Cardiac muscle cell (in vitro differentiated cells and primary cell): ENCODE data around the gene IFIT1B. TPM values are rescaled to one million over a fixed set of nuclear protein-coding genes. Genes with fewer than 3 reads are reported as not detected.
A peak's percentile ranks its signal among the peaks of the same experiment; 100 is the strongest.

Experiments
- DNase-seq, 2 donors: peaks; one replicate each; pipeline versions ENCODE4 v3.0.0 to v3.0.0-alpha.2; 2010 to 2017; ENCODE audit warnings: low read depth in 1 of 2, low spot score in 1 of 2
- H3K27ac ChIP-seq: fragments of 200-600 bp; sonication (generic); 2 replicates; pipeline ENCODE4 v1.5.1; 2016
- H3K27me3 ChIP-seq: fragments of 200-600 bp; sonication (generic); 2 replicates; pipeline ENCODE4 v1.6.0; 2016; ENCODE audit warnings: control low read depth
- H3K36me3 ChIP-seq: fragments of 200-600 bp; sonication (generic); 2 replicates; pipeline ENCODE4 v1.5.1; 2016; ENCODE audit warnings: control low read depth
- H3K4me1 ChIP-seq: fragments of 200-600 bp; sonication (generic); 2 replicates; pipeline ENCODE4 v1.8.1; 2017; ENCODE audit warnings: low read depth, mild to moderate bottlenecking, mixed run types
- H3K4me3 ChIP-seq: fragments of 200-600 bp; sonication (generic); 2 replicates; pipeline ENCODE4 v1.5.1; 2016; ENCODE audit warnings: mild to moderate bottlenecking
- H3K9me3 ChIP-seq: fragments of 200-600 bp; sonication (generic); 2 replicates; pipeline ENCODE4 v1.5.1; 2017; ENCODE audit warnings: low read depth, mild to moderate bottlenecking, control low read depth
- CTCF ChIP-seq: IDR thresholded peaks from 2 replicates; pipeline ENCODE4 v1.5.1; 2012; ENCODE audit warnings: low read depth, mild to moderate bottlenecking, low read length
- polyA plus RNA-seq: library from polyadenylated mRNA; unstranded; fragments of >200 nt; fragmentation: Nextera tagmentation; extraction: Ambion mirVana; gene quantifications from 2 replicates; pipeline ENCODE4 v1.2.1, GENCODE V29; 2016
- total RNA-seq: library from RNA; depleted of rRNA; stranded (reverse); fragments of >200 nt; gene quantifications from 2 replicates; pipeline ENCODE4 v1.2.3, GENCODE V29; 2016

The IFIT1B gene
- total and polyA plus RNA-seq, 2 experiments from 2014 or later: 0.99 TPM; not detected in 1

DNA sequence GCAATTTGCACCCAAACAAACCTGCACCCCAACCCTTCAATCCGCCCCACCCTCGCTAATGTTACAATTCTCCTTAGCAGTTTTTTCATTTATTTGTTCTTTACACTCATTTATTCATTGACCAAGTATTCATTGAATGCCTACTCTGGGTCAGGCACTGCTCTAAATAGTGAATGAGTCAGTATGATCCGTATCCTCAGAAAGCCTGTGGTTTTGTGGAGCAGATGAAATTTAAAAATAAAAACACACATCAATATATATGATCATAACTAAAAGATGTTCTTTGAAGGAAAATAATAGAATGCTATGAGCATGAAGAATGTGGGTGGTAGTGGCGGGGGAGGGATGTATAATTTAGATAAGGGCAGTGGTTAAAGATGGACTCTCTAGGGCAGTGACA, 49.8 kb downstream of the IFIT1B start:
- Histone ChIP-seq H3K36me3 (no peaks in the 10 kb centered on the region), H3K4me1 (peaks cover 12% of the 10 kb centered on the region), H3K27ac (peak overlapping the region; percentile 6), H3K4me3 (no peak overlapping the region), H3K27me3 (no peaks in the 10 kb centered on the region), H3K9me3 (no peaks in the 10 kb centered on the region)
- peak in 1 of 2 donors; percentile 38 for DNase-seq
- TF ChIP-seq CTCF: no peak

GRCh38 chr10:89428877-89429276, 51.0 kb downstream of the IFIT1B start:
- DNase-seq: no peak
- no peaks in the 10 kb centered on the region for H3K9me3 ChIP-seq
- H3K27me3 ChIP-seq: no peaks in the 10 kb centered on the region
- H3K4me3 ChIP-seq: no peak overlapping the region
- no peak overlapping the region for H3K27ac ChIP-seq
- no peaks in the 10 kb centered on the region for H3K36me3 ChIP-seq
- peaks cover 12% of the 10 kb centered on the region for H3K4me1 ChIP-seq
- TF ChIP-seq CTCF: no peak

GRCh38 chr10:89431977-89432376, 54.1 kb downstream of the IFIT1B start:
- no peak for TF ChIP-seq CTCF
- no peaks in the 10 kb centered on the region for H3K36me3 ChIP-seq
- H3K27me3 ChIP-seq: no peaks in the 10 kb centered on the region
- H3K27ac ChIP-seq: peak overlapping the region; percentile 33
- H3K4me1 ChIP-seq: peaks cover 12% of the 10 kb centered on the region
- peak; percentile 70 to 81 for DNase-seq
- no peaks in the 10 kb centered on the region for H3K9me3 ChIP-seq
- no peak overlapping the region for H3K4me3 ChIP-seq

Other genes with a start within 250 kb of the IFIT1B start
- gene CH25H, start 170.7 kb upstream of the IFIT1B start, total RNA-seq: not detected in 2 replicates
- gene CH25H, start 170.7 kb upstream of the IFIT1B start, polyA plus RNA-seq: not detected in 2 replicates
- gene LIPA, start 126.3 kb upstream of the IFIT1B start, total RNA-seq: 6.8 and 6.9 TPM in 2 replicates
- gene LIPA, start 126.3 kb upstream of the IFIT1B start, polyA plus RNA-seq: 12.3 and 13.1 TPM in 2 replicates
- not detected in 2 replicates for gene IFIT2, start 76.0 kb upstream of the IFIT1B start, total RNA-seq
- gene IFIT2, start 76.0 kb upstream of the IFIT1B start, polyA plus RNA-seq: 0.07 and 0.25 TPM in 2 replicates
- 0.21 and 0.24 TPM in 2 replicates for gene IFIT3, start 50.1 kb upstream of the IFIT1B start, total RNA-seq
- 0.47 and 0.70 TPM in 2 replicates for gene IFIT3, start 50.1 kb upstream of the IFIT1B start, polyA plus RNA-seq
- 22.7 and 23.9 TPM in 2 replicates for gene IFIT1, start 14.6 kb downstream of the IFIT1B start, total RNA-seq
- 24.4 and 32.8 TPM in 2 replicates for gene IFIT1, start 14.6 kb downstream of the IFIT1B start, polyA plus RNA-seq
- 4.4 and 4.8 TPM in 2 replicates for gene IFIT5, start 36.5 kb downstream of the IFIT1B start, total RNA-seq
- gene IFIT5, start 36.5 kb downstream of the IFIT1B start, polyA plus RNA-seq: 6.6 and 6.9 TPM in 2 replicates
- gene SLC16A12, start 157.5 kb downstream of the IFIT1B start, total RNA-seq: 7.0 and 8.1 TPM in 2 replicates
- gene SLC16A12, start 157.5 kb downstream of the IFIT1B start, polyA plus RNA-seq: 7.6 and 10.1 TPM in 2 replicates